NB4 (cell line): ENCODE results near the gene HPN.

Experiments used
- CTCF ChIP-seq: IDR thresholded peaks from one replicate; pipeline ENCODE4 v1.5.1; 2012; ENCODE audit warnings: low read depth, low read length
- MAX ChIP-seq: IDR thresholded peaks from 2 replicates; pipeline ENCODE4 v1.6.1; 2011; ENCODE audit warnings: low read depth, low read length
- MYC ChIP-seq: IDR thresholded peaks from 2 replicates; pipeline ENCODE4 v1.6.1; 2011; ENCODE audit warnings: low read depth, low read length
- POLR2A ChIP-seq: IDR thresholded peaks from 2 replicates; pipeline ENCODE4 v1.6.1; 2011; ENCODE audit warnings: mild to moderate bottlenecking; ENCODE audit not compliant: insufficient read length; ENCODE audit errors: extremely low read depth

- TF ChIP-seq CTCF (no peak), POLR2A (no peak), MAX (no peak), MYC (no peak)
Measured at GRCh38 chr19:35070471-35070870, 28.9 kb downstream of the HPN start.
